HepG2 (cell line): ENCODE data around the gene SPEM2. TPM values are rescaled to one million over a fixed set of nuclear protein-coding genes. Genes with fewer than 3 reads are reported as not detected.

Source experiments
- ARNTL ChIP-seq: sonication (generic); formaldehyde crosslinking; IDR thresholded peaks from 2 replicates; pipeline ENCODE4 v1.4.0; 2020; ENCODE audit warnings: mild to moderate bottlenecking, missing genetic modification reagents
- CBX2 ChIP-seq, 2 experiments: fragments of 200-600 bp in 1 of 2; sonication (generic); formaldehyde crosslinking in 1 of 2; IDR thresholded peaks; 2 replicates each; pipeline versions ENCODE4 v1.7.0 to v1.8.1; 2018 to 2022; ENCODE audit warnings: low read depth in 2 of 2, low read length in 1 of 2, mild to moderate bottlenecking in 1 of 2, missing genetic modification reagents in 1 of 2
- FOXP1 ChIP-seq, 2 experiments: fragments of 450-650 bp in 1 of 2; IDR thresholded peaks; 2 replicates each; pipeline ENCODE4 v1.6.1; 2017 to 2018; ENCODE audit warnings: antibody characterized with exemption in 1 of 2
- GABPB1 ChIP-seq: IDR thresholded peaks from 2 replicates; pipeline ENCODE4 v1.6.1; 2016; ENCODE audit warnings: mild to moderate bottlenecking, missing genetic modification reagents, moderate library complexity, missing compliant biosample characterization
- HNRNPUL1 ChIP-seq: fragments of 200-400 bp; formaldehyde crosslinking; IDR thresholded peaks from 2 replicates; pipeline ENCODE4 v1.6.1; 2017; ENCODE audit warnings: low read depth, mild to moderate bottlenecking, low read length, moderate library complexity
- IKZF4 ChIP-seq: sonication (generic); formaldehyde crosslinking; IDR thresholded peaks from 2 replicates; pipeline ENCODE4 v1.5.1; 2020; ENCODE audit warnings: borderline replicate concordance, mild to moderate bottlenecking, low read depth, missing genetic modification reagents; ENCODE audit errors: not compliant biosample characterization
- KDM2A ChIP-seq: sonication (generic); formaldehyde crosslinking; IDR thresholded peaks from 2 replicates; pipeline ENCODE4 v1.4.0; 2020; ENCODE audit warnings: low read depth, missing genetic modification reagents, borderline replicate concordance
- KMT2B ChIP-seq: IDR thresholded peaks from 2 replicates; pipeline ENCODE4 v1.6.1; 2016; ENCODE audit warnings: missing genetic modification reagents, missing compliant biosample characterization
- MAF1 ChIP-seq: sonication (generic); formaldehyde crosslinking; IDR thresholded peaks from 2 replicates; pipeline ENCODE4 v1.5.0; 2020; ENCODE audit warnings: missing genetic modification reagents, borderline replicate concordance
- PAX8 ChIP-seq: sonication (generic); formaldehyde crosslinking; IDR thresholded peaks from 2 replicates; pipeline ENCODE4 v1.8.0; 2022; ENCODE audit warnings: mild to moderate bottlenecking, missing genetic modification reagents, borderline replicate concordance
- POLR2A ChIP-seq, 2 experiments: IDR thresholded peaks; 2 replicates each; pipeline ENCODE4 v1.6.1; 2011; ENCODE audit warnings: low read depth in 2 of 2, low read length in 2 of 2, mild to moderate bottlenecking in 1 of 2, moderate library complexity in 1 of 2; ENCODE audit not compliant: insufficient read depth in 1 of 2
- PRMT3 ChIP-seq: sonication (generic); formaldehyde crosslinking; IDR thresholded peaks from 2 replicates; pipeline ENCODE4 v1.8.1; 2022; ENCODE audit warnings: low read depth, mild to moderate bottlenecking, moderate library complexity, missing genetic modification reagents, borderline replicate concordance
- REPIN1 ChIP-seq: sonication (generic); formaldehyde crosslinking; IDR thresholded peaks from 2 replicates; pipeline ENCODE4 v1.8.0; 2022; ENCODE audit warnings: missing genetic modification reagents, low read depth, mild to moderate bottlenecking, borderline replicate concordance
- ZBTB1 ChIP-seq: sonication (generic); formaldehyde crosslinking; IDR thresholded peaks from 2 replicates; pipeline ENCODE4 v1.4.0; 2020; ENCODE audit warnings: missing genetic modification reagents, borderline replicate concordance
- ZBTB38 ChIP-seq: sonication (generic); formaldehyde crosslinking; IDR thresholded peaks from 2 replicates; pipeline ENCODE4 v1.5.1; 2020; ENCODE audit warnings: mild to moderate bottlenecking, missing genetic modification reagents
- ZBTB7A ChIP-seq: sonication (generic); formaldehyde crosslinking; IDR thresholded peaks from 2 replicates; pipeline ENCODE4 v1.8.0; 2022; ENCODE audit warnings: mild to moderate bottlenecking, missing genetic modification reagents
- ZFX ChIP-seq: sonication (generic); formaldehyde crosslinking; IDR thresholded peaks from 2 replicates; pipeline ENCODE4 v1.4.0; 2020; ENCODE audit warnings: mild to moderate bottlenecking, low read depth, missing genetic modification reagents, moderate library complexity
- ZNF703 ChIP-seq: sonication (generic); formaldehyde crosslinking; IDR thresholded peaks from 2 replicates; pipeline ENCODE4 v1.5.1; 2020; ENCODE audit warnings: missing genetic modification reagents, mild to moderate bottlenecking, moderate library complexity, borderline replicate concordance
- polyA plus RNA-seq, 8 experiments: library from polyadenylated mRNA; depleted of rRNA in 3 of 8; stranded (reverse) in 7 of 8; unstranded in 1 of 8; fragments of >200 nt; fragmentation: Illumina TruSeq in 4 of 8; extraction: Trizol in 4 of 8; gene quantifications; 2 replicates each; pipeline versions ENCODE4 v1.2.1 to v1.2.3, GENCODE V29; 2011 to 2016; ENCODE audit warnings: low read depth in 4 of 8, missing spikeins in 1 of 8, mixed read lengths in 1 of 8; ENCODE audit not compliant: insufficient read depth in 1 of 8
- total RNA-seq, 5 experiments: library from RNA; depleted of rRNA; stranded (reverse); fragments of >200 nt; fragmentation: Illumina TruSeq; extraction: Trizol; gene quantifications; 2 replicates each; pipeline ENCODE4 v1.2.3, GENCODE V29; 2016; ENCODE audit warnings: low read depth in 1 of 5
- TF ChIP-seq, protein P1 (sequence below): sonication (generic); formaldehyde crosslinking; IDR thresholded peaks from 2 replicates; pipeline ENCODE4 v1.5.0; 2020; ENCODE audit warnings: mild to moderate bottlenecking, missing genetic modification reagents, borderline replicate concordance
- TF ChIP-seq, protein P2 (sequence below): sonication (generic); formaldehyde crosslinking; IDR thresholded peaks from 2 replicates; pipeline ENCODE4 v1.8.0; 2022; ENCODE audit warnings: mild to moderate bottlenecking, missing genetic modification reagents, moderate library complexity
- TF ChIP-seq, protein P3 (sequence below): sonication (generic); formaldehyde crosslinking; IDR thresholded peaks from 2 replicates; pipeline ENCODE4 v1.9.0; 2021; ENCODE audit warnings: missing genetic modification reagents, borderline replicate concordance

Gene SPEM2
- total and polyA plus RNA-seq, 2 of the 13 experiments (the other 11 are each of a cell fraction or from before 2014, with no cell fraction given): not detected

DNA sequence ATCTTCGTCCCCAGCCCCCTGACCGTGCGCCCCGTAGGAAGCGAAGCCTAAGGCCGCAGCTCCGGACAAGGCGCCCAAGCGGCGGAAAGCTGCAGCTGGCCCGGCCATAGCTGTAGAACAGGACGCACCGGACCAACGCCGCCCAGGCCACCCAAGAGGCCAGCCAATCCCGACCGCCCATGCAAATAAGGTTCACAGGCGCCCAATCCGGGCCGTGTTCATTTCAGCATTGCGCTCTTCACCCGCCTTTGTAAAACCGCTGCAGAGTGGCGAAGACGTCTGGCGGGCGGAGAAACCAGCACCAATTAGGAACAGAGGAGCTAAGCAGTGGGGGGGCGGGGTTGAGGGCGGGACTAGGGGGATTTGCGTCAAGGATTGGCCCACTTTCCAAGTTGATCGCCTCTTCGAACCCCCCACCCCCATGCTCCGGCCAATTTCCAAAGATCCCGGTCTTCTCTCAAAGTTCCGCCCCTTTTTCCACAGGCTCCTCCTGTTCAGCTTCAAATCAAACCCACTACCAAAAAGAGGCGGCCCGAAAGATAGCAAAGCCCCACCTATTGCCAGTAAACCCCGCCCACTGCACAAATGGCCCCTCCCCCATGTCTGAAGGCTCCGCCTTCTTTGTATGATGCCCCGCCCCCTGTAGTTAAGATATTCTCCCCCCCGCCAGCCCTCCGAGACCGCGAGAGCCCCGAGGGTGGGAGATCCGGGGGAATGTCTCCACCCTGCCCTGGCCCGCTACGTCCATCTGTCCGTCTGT lies 21.3 kb upstream of the SPEM2 start, which contains the start of gene TMEM256 (continued):
- TF ChIP-seq, protein P1, sequence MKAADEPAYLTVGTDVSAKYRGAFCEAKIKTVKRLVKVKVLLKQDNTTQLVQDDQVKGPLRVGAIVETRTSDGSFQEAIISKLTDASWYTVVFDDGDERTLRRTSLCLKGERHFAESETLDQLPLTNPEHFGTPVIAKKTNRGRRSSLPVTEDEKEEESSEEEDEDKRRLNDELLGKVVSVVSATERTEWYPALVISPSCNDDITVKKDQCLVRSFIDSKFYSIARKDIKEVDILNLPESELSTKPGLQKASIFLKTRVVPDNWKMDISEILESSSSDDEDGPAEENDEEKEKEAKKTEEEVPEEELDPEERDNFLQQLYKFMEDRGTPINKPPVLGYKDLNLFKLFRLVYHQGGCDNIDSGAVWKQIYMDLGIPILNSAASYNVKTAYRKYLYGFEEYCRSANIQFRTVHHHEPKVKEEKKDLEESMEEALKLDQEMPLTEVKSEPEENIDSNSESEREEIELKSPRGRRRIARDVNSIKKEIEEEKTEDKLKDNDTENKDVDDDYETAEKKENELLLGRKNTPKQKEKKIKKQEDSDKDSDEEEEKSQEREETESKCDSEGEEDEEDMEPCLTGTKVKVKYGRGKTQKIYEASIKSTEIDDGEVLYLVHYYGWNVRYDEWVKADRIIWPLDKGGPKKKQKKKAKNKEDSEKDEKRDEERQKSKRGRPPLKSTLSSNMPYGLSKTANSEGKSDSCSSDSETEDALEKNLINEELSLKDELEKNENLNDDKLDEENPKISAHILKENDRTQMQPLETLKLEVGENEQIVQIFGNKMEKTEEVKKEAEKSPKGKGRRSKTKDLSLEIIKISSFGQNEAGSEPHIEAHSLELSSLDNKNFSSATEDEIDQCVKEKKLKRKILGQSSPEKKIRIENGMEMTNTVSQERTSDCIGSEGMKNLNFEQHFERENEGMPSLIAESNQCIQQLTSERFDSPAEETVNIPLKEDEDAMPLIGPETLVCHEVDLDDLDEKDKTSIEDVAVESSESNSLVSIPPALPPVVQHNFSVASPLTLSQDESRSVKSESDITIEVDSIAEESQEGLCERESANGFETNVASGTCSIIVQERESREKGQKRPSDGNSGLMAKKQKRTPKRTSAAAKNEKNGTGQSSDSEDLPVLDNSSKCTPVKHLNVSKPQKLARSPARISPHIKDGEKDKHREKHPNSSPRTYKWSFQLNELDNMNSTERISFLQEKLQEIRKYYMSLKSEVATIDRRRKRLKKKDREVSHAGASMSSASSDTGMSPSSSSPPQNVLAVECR (CRISPR knock-in tag): peak; percentile 71; the same call in 1 of the 2 replicates
- TF ChIP-seq CBX2 (IDR thresholded peaks at IDR 0.05; ENCODE audit: low read depth, low read length) (no peak), CBX2 (CRISPR knock-in tag; IDR thresholded peaks at IDR 0.05; ENCODE audit: low read depth) (no peak), GABPB1 (peak; percentile 65), KMT2B (0 out of 2 replicates have a peak, but pooled peaks have one; percentile 37), ARNTL (CRISPR knock-in tag) (0 out of 2 replicates have a peak, but pooled peaks have one; percentile 32), ZBTB1 (CRISPR knock-in tag) (no peak), MAF1 (CRISPR knock-in tag) (0 out of 2 replicates have a peak, but pooled peaks have one; percentile 33), ZBTB7A (CRISPR knock-in tag) (peak; percentile 78), PRMT3 (CRISPR knock-in tag) (no peak), PAX8 (CRISPR knock-in tag) (no peak), HNRNPUL1 (no peak), FOXP1 (IDR thresholded peaks at IDR 0.05) (no peak), FOXP1 (CRISPR knock-in tag; IDR thresholded peaks at IDR 0.05) (no peak), IKZF4 (CRISPR knock-in tag) (peak; percentile 36), ZFX (CRISPR knock-in tag) (peak; percentile 91), POLR2A (IDR thresholded peaks at IDR 0.05; ENCODE audit: insufficient read depth in 1 of 2, low read depth in 2 of 2, low read length in 2 of 2) (peak; percentile 94), ZNF703 (CRISPR knock-in tag) (no peak), REPIN1 (CRISPR knock-in tag) (peak; percentile 46; the same call in 1 of the 2 replicates), KDM2A (CRISPR knock-in tag) (peak; percentile 64; the same call in 1 of the 2 replicates), ZBTB38 (CRISPR knock-in tag) (peak; percentile 22; the same call in 1 of the 2 replicates)
- TF ChIP-seq, protein P2, sequence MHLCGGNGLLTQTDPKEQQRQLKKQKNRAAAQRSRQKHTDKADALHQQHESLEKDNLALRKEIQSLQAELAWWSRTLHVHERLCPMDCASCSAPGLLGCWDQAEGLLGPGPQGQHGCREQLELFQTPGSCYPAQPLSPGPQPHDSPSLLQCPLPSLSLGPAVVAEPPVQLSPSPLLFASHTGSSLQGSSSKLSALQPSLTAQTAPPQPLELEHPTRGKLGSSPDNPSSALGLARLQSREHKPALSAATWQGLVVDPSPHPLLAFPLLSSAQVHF (CRISPR knock-in tag): no peak
- TF ChIP-seq, protein P3, sequence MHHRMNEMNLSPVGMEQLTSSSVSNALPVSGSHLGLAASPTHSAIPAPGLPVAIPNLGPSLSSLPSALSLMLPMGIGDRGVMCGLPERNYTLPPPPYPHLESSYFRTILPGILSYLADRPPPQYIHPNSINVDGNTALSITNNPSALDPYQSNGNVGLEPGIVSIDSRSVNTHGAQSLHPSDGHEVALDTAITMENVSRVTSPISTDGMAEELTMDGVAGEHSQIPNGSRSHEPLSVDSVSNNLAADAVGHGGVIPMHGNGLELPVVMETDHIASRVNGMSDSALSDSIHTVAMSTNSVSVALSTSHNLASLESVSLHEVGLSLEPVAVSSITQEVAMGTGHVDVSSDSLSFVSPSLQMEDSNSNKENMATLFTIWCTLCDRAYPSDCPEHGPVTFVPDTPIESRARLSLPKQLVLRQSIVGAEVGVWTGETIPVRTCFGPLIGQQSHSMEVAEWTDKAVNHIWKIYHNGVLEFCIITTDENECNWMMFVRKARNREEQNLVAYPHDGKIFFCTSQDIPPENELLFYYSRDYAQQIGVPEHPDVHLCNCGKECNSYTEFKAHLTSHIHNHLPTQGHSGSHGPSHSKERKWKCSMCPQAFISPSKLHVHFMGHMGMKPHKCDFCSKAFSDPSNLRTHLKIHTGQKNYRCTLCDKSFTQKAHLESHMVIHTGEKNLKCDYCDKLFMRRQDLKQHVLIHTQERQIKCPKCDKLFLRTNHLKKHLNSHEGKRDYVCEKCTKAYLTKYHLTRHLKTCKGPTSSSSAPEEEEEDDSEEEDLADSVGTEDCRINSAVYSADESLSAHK: no peak
